ENCODE measurements around the gene MUS81.

Gene MUS81

GRCh38 chr11:65861165-65861505, 902 bp downstream of the MUS81 start:
- peak in 1 of 2 experiments; percentile 62 for DNase-seq

- no peak for DNase-seq
Observed at GRCh38 chr11:65861533-65862183, 1.4 kb downstream of the MUS81 start.

- no peak for DNase-seq
Observed at GRCh38 chr11:65862191-65862735, 2.0 kb downstream of the MUS81 start.

GRCh38 chr11:65862941-65863888, 3.0 kb downstream of the MUS81 start:
- DNase-seq = no peak

- no peak for DNase-seq
Observed at GRCh38 chr11:65863889-65864705, 3.9 kb downstream of the MUS81 start.

GRCh38 chr11:65864706-65865471, 4.7 kb downstream of the MUS81 start:
- no peak for DNase-seq

GRCh38 chr11:65865550-65866172, 5.4 kb downstream of the MUS81 start:
- no peak for DNase-seq

GRCh38 chr11:65866509-65867283, 6.5 kb downstream of the MUS81 start:
- DNase-seq = no peak

- no peak for DNase-seq
Observed at GRCh38 chr11:65867284-65868071, 7.2 kb downstream of the MUS81 start.

GRCh38 chr11:65868076-65868667, 7.9 kb downstream of the MUS81 start:
- DNase-seq = peak; percentile 26 to 53

GRCh38 chr11:65868907-65869306, 8.7 kb downstream of the MUS81 start:
- no peak for DNase-seq

- peak in 1 of 2 experiments; percentile 46 for DNase-seq
Observed at GRCh38 chr11:65869643-65870306, 9.5 kb downstream of the MUS81 start.

- DNase-seq = no peak
Observed at GRCh38 chr11:65870307-65870658, 10.1 kb downstream of the MUS81 start.

GRCh38 chr11:65870706-65871681, 10.8 kb downstream of the MUS81 start:
- DNase-seq = peak in 1 of 2 experiments; percentile 37

- no peak for DNase-seq
Observed at GRCh38 chr11:65871811-65872548, 11.7 kb downstream of the MUS81 start.

GRCh38 chr11:65872586-65873317, 12.5 kb downstream of the MUS81 start, which contains the start of gene EFEMP2:
Gene EFEMP2 (minus strand): TSS chr11:65872800. CDS start chr11:65872354, 446 bp downstream.
- no peak for DNase-seq

Data from NCI-H526 (cell line).